Heart right ventricle (tissue), 16 donors: ENCODE data around the gene CLHC1. TPM values are rescaled to one million over a fixed set of nuclear protein-coding genes. Genes with fewer than 3 reads are reported as not detected.
"Not testable (repeated sequence)": the region's sequence is repeated elsewhere in the genome, so short reads cannot be mapped to it uniquely, and the experiment has no call there.

Experiments
- ATAC-seq, 8 donors: fragments of 200-7000 bp; cut with Tn5 transposase; one replicate each; pipeline ENCODE4 v1.9.1; 2020; ENCODE audit warnings: mild to moderate bottlenecking in 8 of 8, moderate library complexity in 8 of 8, moderate number of reproducible peaks in 1 of 8
- DNase-seq, 2 donors: peaks; one replicate each; pipeline ENCODE4 v3.0.0-alpha.2; 2020
- H3K27ac ChIP-seq, 10 donors: fragments of 200-600 bp; sonication (generic) in 2 of 10; one replicate each; pipeline versions ENCODE4 v1.5.0 to v1.8.0; 2020 to 2022; ENCODE audit warnings: mild to moderate bottlenecking in 3 of 10
- H3K27me3 ChIP-seq, 7 donors: fragments of 200-600 bp; one replicate each; pipeline ENCODE4 v1.8.0; 2021 to 2022; ENCODE audit warnings: mild to moderate bottlenecking in 2 of 7
- H3K36me3 ChIP-seq, 9 donors: fragments of 200-600 bp; sonication (generic) in 1 of 9; one replicate each; pipeline versions ENCODE4 v1.5.0 to v1.8.0; 2020 to 2022; ENCODE audit warnings: mild to moderate bottlenecking in 2 of 9
- H3K4me1 ChIP-seq, 9 donors: fragments of 200-600 bp; sonication (generic) in 1 of 9; one replicate each; pipeline versions ENCODE4 v1.5.0 to v1.8.0; 2020 to 2022; ENCODE audit warnings: mild to moderate bottlenecking in 4 of 9
- H3K4me3 ChIP-seq, 10 donors: fragments of 200-600 bp; sonication (generic) in 2 of 10; one replicate each; pipeline versions ENCODE4 v1.5.0 to v1.8.0; 2020 to 2022; ENCODE audit warnings: mild to moderate bottlenecking in 7 of 10, moderate library complexity in 2 of 10
- H3K9me3 ChIP-seq, 11 donors: fragments of 200-600 bp in 10 of 11; sonication (generic) in 2 of 11; one replicate each; pipeline versions ENCODE4 v1.5.0 to v1.8.0; 2013 to 2022; ENCODE audit warnings: mild to moderate bottlenecking in 2 of 11, control low read depth in 1 of 11, moderate library complexity in 1 of 11
- WGBS, 2 donors: extraction: QIAGEN DNeasy Blood & Tissue Kit; methylation state at CpG; one replicate each; pipeline ENCODE4 v1.1.7; 2013; ENCODE audit warnings: inconsistent platforms in 1 of 2; 5-methylcytosine and 5-hydroxymethylcytosine counted together
- intact Hi-C, 10 donors: fragments of 100-400 bp; cut with DNase I; formaldehyde crosslinking; loops; one replicate each; pipeline versions ENCODE4 v1.11.1 to v1.14.2; 2022
- polyA plus RNA-seq, 2 donors: library from polyadenylated mRNA; stranded (reverse); fragments of 200-250 nt; gene quantifications; one replicate each; pipeline ENCODE4 v1.2.3, GENCODE V29; 2013
- total RNA-seq, 10 donors: library from RNA; stranded (reverse); fragmentation: NEBNext Ultra II Directional in 3 of 10; extraction: Animal tissue kit (Norgen Biotek cat#: 25700) in 3 of 10; gene quantifications; one replicate each; pipeline versions ENCODE4 v1.2.1 to v1.2.4, GENCODE V29; 2021 to 2023
- TF ChIP-seq, protein P1 (sequence below), 9 donors: fragments of 200-600 bp; sonication (generic) in 2 of 9; IDR thresholded peaks; one replicate each; pipeline versions ENCODE4 v1.5.0 to v1.8.0; 2021 to 2022; ENCODE audit warnings: antibody characterized with exemption in 9 of 9, mild to moderate bottlenecking in 5 of 9, moderate library complexity in 1 of 9
- donor health status: Arrhythmogenic right ventricular cardiomyopathy.
- donor health status: ischemic (EF 13 %, LVEDD 7.1; RV severe dilation, severe dysfunction).
- donor health status: healthy with polysubstance abuse.
- donor health status: DM: no; HTN: yes; CAD: no.
- donor health status: DM: no; HTN: no; CAD: no.
- donor health status: ischemic (EF 25% LVEDD 6.9; RV normal size, moderate dysfunction).
- donor health status: ischemic (EF 25% LVEDD 5.7; RV mildly dilated, moderate dysfunction).
- donor health status: healthy.
- donor health status: DM: yes; HTN: yes; CAD: no.
- donor health status: Ischemic cardiomyopathy.
- donor health status: ischemic (EF 35%, LVEDD 5.7; RV mildly dilated, moderate dysfunction).
- donor health status: nonischemic (EF 11% LVEDD 7.7; RV severe dilation, severe dysfunction).
- donor health status: DM: yes; HTN: yes; CAD: no.
- donor health status: PGD.
- donor health status: ischemic (EF 29% LVEDD 5.4; RV normal size, mild dysfunction).
- donor health status: nonischemic (EF 23%, LVEDD 6.1; RV moderate dilation, normal function).

The CLHC1 gene
- total and polyA plus RNA-seq, 12 donors = 1.7 to 9.7 (median 6.3) TPM

DNA sequence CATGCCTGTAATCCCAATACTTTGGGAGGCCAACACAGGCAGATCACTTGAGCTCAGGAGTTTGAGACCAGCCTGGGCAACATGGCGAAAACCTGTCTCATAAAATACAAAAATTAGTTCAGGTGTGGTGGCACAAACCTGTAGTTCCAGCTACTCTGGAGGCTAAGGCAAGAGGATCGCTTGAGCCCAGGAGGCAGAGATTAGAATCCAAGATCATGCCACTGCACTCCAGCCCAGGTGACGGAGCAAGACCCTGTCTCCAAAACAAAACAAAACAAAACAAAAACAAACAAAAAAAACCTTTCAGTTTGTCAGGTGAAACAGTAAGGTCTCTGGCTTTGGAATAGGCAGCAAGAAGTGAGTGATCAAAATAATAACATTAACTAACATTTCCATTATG, 84.6 kb downstream of the CLHC1 start:
- Histone ChIP-seq H3K4me3 (no peak overlapping the region), H3K36me3 (no peaks in the 10 kb centered on the region), H3K27ac (no peak overlapping the region), H3K4me1 (peaks cover 0 to 29% (median 3%) of the 10 kb centered on the region in 9 donors), H3K9me3 (no peaks in the 10 kb centered on the region), H3K27me3 (no peaks in the 10 kb centered on the region)
- intact Hi-C loops = no loop called here
- ATAC-seq (no peak), DNase-seq (no peak)
- WGBS, 2 donors = 97 to 98% methylated on average over 3 of the region's 3 CpGs
- TF ChIP-seq, protein P1, sequence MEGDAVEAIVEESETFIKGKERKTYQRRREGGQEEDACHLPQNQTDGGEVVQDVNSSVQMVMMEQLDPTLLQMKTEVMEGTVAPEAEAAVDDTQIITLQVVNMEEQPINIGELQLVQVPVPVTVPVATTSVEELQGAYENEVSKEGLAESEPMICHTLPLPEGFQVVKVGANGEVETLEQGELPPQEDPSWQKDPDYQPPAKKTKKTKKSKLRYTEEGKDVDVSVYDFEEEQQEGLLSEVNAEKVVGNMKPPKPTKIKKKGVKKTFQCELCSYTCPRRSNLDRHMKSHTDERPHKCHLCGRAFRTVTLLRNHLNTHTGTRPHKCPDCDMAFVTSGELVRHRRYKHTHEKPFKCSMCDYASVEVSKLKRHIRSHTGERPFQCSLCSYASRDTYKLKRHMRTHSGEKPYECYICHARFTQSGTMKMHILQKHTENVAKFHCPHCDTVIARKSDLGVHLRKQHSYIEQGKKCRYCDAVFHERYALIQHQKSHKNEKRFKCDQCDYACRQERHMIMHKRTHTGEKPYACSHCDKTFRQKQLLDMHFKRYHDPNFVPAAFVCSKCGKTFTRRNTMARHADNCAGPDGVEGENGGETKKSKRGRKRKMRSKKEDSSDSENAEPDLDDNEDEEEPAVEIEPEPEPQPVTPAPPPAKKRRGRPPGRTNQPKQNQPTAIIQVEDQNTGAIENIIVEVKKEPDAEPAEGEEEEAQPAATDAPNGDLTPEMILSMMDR (IDR thresholded peaks at IDR 0.05) = no peak

DNA sequence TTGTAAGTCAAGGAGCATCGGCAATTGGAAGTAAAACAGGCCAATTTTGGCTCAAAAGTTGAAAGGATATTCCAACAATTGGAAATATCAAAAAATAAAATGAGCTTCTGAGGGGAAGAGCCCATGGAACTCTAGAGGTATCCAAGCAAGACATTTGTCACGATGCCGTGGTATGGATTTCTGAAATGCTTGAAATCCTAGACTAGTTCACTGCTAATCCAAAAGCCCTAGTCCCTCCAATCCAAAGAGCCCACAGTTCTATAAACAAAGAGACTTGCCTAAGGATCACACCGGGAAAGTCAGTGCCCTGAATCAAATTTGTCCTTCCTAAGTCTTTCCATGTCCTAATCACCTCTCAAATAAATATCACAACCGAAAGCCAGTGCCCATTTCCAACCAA, 85.1 kb downstream of the CLHC1 start:
- ATAC-seq = no peak
- TF ChIP-seq, protein P1 (IDR thresholded peaks at IDR 0.05) = no peak
- intact Hi-C loops = no loop called here
- H3K27me3 ChIP-seq = no peaks in the 10 kb centered on the region
- H3K36me3 ChIP-seq = no peaks in the 10 kb centered on the region
- DNase-seq = no peak
- peaks cover 0 to 24% (median 3%) of the 10 kb centered on the region in 9 donors for H3K4me1 ChIP-seq
- no peak overlapping the region for H3K4me3 ChIP-seq
- H3K9me3 ChIP-seq = no peaks in the 10 kb centered on the region
- no peak overlapping the region for H3K27ac ChIP-seq
- WGBS, 2 donors = 95 to 97% methylated on average over 5 of the region's 5 CpGs

GRCh38 chr2:55146263-55146662, 85.8 kb downstream of the CLHC1 start:
- TF ChIP-seq, protein P1 (IDR thresholded peaks at IDR 0.05) = no peak
- no peak for DNase-seq
- WGBS, 2 donors = 86 to 90% methylated on average over 2 of the region's 2 CpGs
- Histone ChIP-seq H3K36me3 (no peaks in the 10 kb centered on the region), H3K27ac (no peak overlapping the region), H3K9me3 (no peaks in the 10 kb centered on the region), H3K4me1 (peaks cover 0 to 16% (median 0%) of the 10 kb centered on the region in 9 donors), H3K27me3 (no peaks in the 10 kb centered on the region), H3K4me3 (no peak overlapping the region)
- intact Hi-C loops = no loop called here
- ATAC-seq = no peak

DNA sequence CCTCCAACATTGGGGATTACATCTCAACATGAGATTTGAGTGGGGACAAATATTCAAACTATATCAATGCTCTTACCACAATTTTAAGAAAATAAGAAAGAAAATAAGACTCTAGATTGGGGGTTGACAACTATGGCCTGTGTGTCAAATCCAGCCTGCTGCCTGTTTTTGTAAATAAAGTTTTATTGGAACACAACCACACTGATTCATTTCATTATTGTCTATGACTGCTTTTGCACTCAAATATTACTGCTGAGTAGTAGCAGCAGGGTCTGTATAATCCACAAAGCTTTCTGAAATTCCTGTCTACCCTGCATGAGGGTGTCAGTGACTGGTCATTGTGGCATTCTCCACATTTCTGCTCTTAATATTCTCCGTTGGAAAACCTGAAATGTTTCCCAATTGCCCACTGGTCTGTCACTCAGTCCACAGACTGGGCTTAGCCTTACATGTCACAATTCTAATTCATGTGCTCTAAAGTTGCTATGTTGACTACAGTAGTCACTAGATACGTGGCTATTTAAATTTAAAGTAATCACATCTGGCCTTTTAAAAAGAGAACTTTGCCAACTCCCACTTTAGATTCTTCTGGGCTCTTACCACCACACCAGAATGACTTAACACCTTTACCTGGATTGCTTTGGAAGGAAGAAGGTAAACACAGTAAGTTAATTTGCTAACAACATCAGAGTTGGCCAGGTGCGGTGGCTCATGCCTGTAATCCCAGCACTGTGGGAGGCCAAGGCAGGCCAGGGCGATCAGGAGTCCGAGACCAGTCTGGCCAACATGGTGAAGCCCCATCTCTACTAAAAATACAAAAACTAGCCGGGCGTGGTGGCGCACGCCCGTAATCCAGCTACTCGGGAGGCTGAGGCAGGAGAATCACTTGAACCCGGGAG, 86.9 kb downstream of the CLHC1 start:
- ATAC-seq = no peak
- Histone ChIP-seq H3K4me1 (peaks cover 0 to 11% (median 0%) of the 10 kb centered on the region in 9 donors), H3K27me3 (no peaks in the 10 kb centered on the region), H3K9me3 (no peaks in the 10 kb centered on the region), H3K36me3 (no peaks in the 10 kb centered on the region), H3K27ac (no peak overlapping the region), H3K4me3 (no peak overlapping the region)
- no peak for DNase-seq
- 94 to 97% methylated on average over 12 of the region's 12 CpGs for WGBS, 2 donors
- TF ChIP-seq, protein P1 (IDR thresholded peaks at IDR 0.05) = no peak
- intact Hi-C loops = no loop called here

DNA sequence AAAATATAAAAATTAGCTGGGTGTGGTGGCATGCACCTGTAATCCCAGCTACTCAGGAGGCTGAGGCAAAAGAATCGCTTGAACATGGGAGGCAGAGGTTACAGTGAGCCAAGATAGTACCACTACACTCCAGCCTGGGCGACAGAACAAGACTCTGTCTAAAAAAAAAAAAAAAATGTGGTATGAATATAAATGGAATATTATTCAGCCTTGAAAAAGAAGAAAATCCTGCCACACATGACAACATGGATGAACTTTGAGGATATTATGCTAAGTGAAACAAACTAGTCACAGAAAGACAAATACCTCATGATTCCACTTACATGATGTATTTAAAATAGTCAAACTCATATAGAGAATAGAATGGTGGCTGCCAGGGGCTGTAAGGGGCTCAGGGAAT, 88.4 kb downstream of the CLHC1 start:
- H3K36me3 ChIP-seq, ATAC-seq, intact Hi-C loops, DNase-seq, H3K27ac ChIP-seq, H3K4me3 ChIP-seq, H3K27me3 ChIP-seq, H3K9me3 ChIP-seq: not testable (repeated sequence)
- H3K4me1 ChIP-seq = peaks cover 0 to 11% (median 0%) of the 10 kb centered on the region in 9 donors
- 93 to 98% methylated on average over 2 of the region's 2 CpGs for WGBS, 2 donors
